Embryonic facial prominence (tissue), 1 donor: ENCODE data around the gene TTBK1.

Experiments
- DNase-seq: peaks from one replicate; pipeline ENCODE4 v3.0.0-alpha.2; 2016; ENCODE audit errors: extremely low spot score

TTBK1 gene

DNA sequence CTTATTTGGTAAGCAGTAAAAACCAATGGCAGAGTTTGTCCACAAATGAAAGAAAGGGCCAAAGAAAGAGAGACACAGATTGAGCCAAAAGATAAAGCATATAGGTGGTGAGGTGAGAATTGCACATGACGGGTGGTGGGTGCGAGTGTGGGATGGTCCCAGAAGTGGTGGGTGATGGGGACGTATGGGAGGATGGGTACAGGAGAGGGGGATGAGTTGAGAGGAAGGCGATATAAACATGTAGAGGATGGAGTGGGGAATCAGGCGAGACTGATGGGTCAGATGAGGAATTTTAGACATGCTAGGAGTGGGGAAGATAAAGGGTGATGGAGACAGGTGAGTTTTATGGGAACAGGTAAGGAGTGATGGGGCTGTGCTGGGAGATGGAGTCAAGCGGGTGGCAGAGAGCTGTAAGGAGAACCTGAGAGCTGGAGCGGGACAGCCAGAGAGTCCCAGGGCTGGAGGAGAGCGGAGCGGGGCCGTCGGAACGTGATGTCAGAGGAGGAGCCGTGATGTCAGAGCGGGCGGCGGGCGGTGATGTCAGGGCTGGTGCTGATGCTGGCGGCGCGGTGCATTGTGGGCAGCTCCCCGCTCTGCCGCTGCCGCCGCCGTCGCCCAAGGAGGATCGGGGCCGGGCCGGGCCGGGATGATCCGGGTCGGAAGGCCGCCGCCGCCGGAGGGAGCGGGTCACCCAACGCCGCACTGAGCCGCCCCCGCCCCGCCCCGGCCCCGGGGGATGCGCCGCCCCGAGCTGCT, at the start of gene TTBK1:
Gene TTBK1, plus strand, starts transcription at position 574 of the 756 bp plus-strand sequence. CDS start 3,180 bp downstream, outside the sequence.
- DNase-seq: no peak

- no peak for DNase-seq
These were observed 49.4 kb upstream of the TTBK1 start for GRCh38 chr6:43193929-43194328.

GRCh38 chr6:43196337-43196736, 46.9 kb upstream of the TTBK1 start:
- DNase-seq: no peak

DNA sequence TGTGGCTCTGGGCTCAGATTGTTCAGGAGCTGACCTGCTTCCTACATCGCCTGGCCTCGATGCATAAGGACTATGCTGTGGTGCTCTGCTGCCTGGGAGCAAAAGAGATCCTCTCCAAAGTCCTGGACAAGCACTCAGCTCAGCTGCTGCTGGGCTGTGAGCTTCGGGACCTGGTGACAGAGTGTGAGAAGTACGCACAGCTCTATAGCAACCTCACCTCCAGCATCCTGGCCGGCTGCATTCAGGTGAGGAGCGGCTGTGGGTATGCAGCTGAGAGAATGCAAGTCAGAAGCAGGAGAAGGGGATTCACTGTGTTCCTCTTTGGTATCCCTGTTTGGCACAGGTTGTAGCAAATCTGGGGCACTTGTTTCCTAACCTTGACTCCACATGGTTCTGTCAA, 43.4 kb upstream of the TTBK1 start:
- no peak for DNase-seq

- no peak for DNase-seq
These were observed 42.7 kb upstream of the TTBK1 start for GRCh38 chr6:43200541-43200940.

GRCh38 chr6:43202451-43202850, 40.8 kb upstream of the TTBK1 start:
- DNase-seq: no peak

DNA sequence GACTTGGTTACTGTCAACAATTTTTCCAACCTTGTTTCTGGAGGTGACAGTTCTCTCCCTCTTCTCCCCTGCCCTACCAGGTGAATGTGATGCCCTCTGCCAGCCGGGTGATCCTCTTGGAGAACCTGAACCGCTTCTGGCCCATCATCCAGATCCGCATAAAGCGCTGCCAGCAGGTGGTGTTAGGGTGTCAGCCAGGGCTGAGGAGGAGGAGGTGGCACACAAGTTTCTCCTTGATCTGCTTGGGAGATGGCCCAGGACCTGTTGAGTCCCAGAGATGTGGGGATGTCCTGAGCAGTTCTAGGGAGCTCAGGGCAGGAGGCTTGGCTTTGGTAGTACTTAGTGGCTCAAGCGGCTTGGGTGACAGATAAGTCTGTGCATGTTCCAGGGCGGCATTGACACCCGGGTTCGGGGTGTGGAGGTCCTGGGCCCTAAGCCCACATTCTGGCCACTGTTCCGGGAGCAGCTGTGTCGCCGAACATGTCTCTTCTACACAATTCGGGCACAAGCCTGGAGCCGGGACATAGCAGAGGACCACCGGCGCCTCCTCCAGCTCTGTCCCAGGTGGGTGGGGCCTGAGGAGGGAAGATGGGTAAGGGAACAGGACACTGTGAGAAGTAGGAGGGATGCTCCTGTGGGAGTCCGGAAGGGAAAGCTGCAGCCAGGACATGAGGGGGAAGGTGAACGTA, 40.1 kb upstream of the TTBK1 start:
- DNase-seq: no peak

GRCh38 chr6:43203718-43204095, 39.6 kb upstream of the TTBK1 start:
- no peak for DNase-seq

- no peak for DNase-seq
These were observed 38.8 kb upstream of the TTBK1 start for GRCh38 chr6:43204271-43205105.

GRCh38 chr6:43205849-43206248, 37.4 kb upstream of the TTBK1 start:
- DNase-seq: no peak

DNA sequence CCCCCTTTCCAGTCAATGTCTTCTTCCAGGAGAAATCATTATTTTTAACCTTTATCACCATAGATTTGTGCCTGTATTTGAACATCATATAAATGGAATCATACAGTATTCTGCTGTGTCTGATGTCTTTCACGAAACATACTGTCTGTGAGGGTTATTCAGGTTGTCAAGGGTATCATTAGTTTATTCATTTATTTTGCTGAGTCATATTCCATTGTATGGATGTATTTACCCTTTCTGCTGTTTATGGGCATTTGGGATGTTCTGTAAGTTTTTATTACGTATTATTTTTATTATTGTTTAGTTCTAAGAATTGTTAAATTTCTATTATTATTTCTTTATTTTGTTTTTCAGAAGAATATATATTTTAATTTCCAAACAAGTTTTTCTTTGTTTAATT, 36.0 kb upstream of the TTBK1 start:
- no peak for DNase-seq

DNA sequence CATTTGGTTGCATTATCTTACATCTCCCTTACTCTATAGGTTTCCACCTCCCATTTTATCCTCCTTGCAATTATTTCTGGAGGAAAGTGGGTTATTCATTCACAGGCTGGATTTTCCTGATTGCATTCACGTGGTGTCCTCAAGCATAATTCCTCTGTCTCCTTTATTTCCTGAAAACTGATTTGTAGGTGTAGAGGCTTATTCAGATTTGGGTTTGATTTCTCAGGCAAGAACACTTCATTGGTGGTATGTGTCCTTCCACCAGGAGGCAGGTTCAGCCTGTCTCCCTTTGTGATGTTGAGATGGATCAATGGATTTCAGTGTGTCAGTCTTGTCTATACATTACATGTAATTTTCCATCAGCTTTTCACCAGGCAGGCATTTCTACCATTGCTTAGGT, 31.3 kb upstream of the TTBK1 start:
- DNase-seq: no peak

GRCh38 chr6:43213431-43213830, 29.9 kb upstream of the TTBK1 start:
- no peak for DNase-seq

- DNase-seq: no peak
These were observed 28.2 kb upstream of the TTBK1 start for GRCh38 chr6:43215066-43215465.

- no peak for DNase-seq
These were observed 27.1 kb upstream of the TTBK1 start for GRCh38 chr6:43216200-43216599.

DNA sequence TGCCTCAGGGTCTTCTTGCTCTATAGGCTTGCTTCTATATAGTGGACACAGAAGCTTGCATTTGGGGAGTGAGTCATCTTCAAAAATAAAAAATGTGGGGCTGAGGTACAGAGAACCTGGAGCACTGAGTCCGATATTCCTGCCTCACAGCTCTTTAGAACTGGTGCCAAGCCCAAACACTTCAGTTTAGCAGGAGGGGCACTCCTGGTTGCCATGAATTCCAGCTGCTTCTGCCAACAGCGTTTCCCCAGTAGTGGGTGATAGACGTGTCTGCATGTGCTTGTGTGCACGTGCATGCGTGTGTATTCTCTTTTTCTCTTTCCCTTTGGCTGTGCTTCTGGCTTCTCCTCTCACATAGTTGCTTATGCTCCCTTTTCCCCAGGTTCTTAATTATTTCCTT, 25.9 kb upstream of the TTBK1 start:
- DNase-seq: no peak

DNA sequence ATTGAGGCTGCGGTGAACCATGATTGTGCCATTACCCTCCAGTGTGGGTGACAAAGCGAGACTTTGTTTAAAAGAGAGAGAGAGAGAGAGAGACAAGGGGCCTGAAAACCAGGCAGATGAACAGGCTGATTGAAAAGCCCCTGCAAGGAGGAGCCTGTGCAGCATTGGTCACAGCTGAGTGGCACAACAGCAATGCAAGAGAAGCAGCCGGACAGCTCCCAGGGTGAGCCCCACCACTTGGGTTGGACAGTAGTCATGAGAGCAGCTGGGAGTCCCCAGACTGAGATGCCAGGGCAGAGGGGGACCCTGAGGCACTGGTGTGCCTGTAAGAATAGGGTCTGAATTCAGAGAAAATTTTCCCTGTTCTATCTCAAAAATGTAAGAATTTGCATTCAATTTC, 24.2 kb upstream of the TTBK1 start:
- DNase-seq: no peak

- DNase-seq: no peak
These were observed 23.5 kb upstream of the TTBK1 start for GRCh38 chr6:43219814-43220213.

- DNase-seq: no peak
These were observed 22.8 kb upstream of the TTBK1 start for GRCh38 chr6:43220439-43220951.

DNA sequence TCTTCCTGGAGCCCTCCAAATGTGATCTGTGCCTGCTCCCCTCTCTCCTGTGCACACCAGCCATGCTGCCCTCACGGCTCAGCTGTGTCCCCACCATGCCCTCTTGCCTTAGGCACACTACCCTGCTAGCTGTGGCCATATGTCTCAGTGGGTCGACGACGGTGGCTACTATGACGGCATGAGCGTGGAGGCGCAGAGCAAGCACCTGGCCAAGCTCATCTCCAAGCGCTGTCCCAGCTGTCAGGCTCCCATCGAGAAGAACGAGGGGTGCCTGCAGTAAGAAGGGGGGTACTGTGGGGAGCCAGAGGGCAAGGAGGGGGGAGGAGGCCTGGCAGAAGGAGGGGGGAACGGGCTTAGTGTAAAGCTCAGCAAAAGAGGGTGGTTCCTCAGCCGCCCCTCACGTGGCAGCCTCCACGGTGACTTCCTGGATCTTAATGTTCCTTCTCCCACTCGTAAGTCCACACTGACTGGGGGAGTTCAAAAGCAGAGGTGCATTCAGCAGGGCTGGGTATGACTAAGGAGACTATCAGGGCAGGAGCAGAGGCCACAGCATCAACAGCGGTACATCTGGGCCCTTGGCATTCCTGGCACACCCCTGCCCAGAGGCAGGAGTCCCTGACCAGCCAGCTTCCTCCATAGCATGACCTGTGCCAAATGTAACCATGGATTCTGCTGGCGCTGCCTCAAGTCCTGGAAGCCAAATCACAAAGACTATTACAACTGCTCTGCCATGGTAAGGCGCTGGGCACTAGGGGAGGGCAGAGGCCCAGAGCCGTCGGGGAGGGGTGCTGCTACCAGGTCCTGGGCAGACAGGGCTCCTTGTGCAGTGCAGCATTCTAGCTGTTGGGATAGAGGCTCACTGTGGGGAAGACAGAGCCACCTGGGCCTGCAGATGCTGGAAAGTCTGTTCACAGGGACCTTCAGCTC, 22.0 kb upstream of the TTBK1 start:
- no peak for DNase-seq

DNA sequence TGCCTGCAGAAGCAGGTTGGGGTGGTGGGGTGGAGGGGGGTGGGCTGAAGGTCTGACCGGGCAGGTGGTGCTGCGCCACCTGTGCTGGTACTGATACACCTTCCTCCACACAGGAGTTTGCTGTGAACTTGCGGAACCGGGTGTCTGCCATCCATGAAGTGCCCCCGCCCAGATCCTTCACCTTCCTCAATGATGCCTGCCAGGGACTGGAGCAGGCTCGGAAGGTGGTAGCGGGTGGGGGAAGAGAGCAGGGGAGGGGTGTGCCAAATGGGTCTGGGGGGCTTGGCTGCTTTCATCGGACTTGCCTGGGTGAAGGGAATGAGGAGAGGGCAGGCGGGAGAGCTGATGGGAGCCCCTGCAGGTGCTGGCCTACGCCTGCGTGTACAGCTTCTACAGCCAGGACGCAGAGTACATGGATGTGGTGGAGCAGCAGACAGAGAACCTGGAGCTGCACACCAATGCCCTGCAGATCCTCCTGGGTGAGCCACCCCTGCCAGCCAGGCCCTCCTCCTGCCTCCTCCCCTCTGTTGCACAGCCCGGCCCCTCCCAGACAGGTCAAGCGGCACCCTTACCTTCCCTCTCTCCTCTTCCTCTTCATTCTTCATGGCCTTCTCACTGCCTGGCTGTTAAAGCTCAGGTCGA, 20.7 kb upstream of the TTBK1 start:
- DNase-seq: no peak
